Keratinocyte (primary cell): ENCODE results near the gene PLXDC1. TPM values are rescaled to one million over a fixed set of nuclear protein-coding genes. Genes with fewer than 3 reads are reported as not detected.

Source experiments
- DNase-seq: peaks from one replicate; pipeline ENCODE4 v3.0.0-alpha.2; 2011; ENCODE audit warnings: low read depth, missing footprints, low spot score
- FAIRE-seq: peaks from 2 replicates; lab custom pipeline; 2011; peaks lifted over from hg19 to GRCh38; lab: Jason Lieb, UNC
- H2AFZ ChIP-seq: 2 replicates; pipeline ENCODE4 v1.6.0; 2012; ENCODE audit warnings: low read length, control low read depth, inconsistent platforms; ENCODE audit not compliant: control insufficient read depth
- H3K27ac ChIP-seq: 2 replicates; pipeline ENCODE4 v1.5.1; 2011; ENCODE audit warnings: low read length; ENCODE audit not compliant: control insufficient read depth, insufficient read depth
- H3K27me3 ChIP-seq: 3 replicates; pipeline ENCODE4 v1.6.0; 2011; ENCODE audit warnings: low read length; ENCODE audit not compliant: control insufficient read depth, insufficient read depth; ENCODE audit errors: extremely low read depth
- H3K36me3 ChIP-seq, 2 experiments: 2 replicates in 1 of 2; 3 replicates in 1 of 2; pipeline ENCODE4 v1.5.1; 2011; ENCODE audit warnings: low read length in 2 of 2, mild to moderate bottlenecking in 1 of 2; ENCODE audit not compliant: control insufficient read depth in 2 of 2, insufficient read depth in 2 of 2; ENCODE audit errors: extremely low read depth in 1 of 2
- H3K4me1 ChIP-seq: 3 replicates; pipeline ENCODE4 v1.5.1; 2011; ENCODE audit warnings: low read length; ENCODE audit not compliant: control insufficient read depth, insufficient read depth; ENCODE audit errors: extremely low read depth
- H3K4me2 ChIP-seq: 3 replicates; pipeline ENCODE4 v1.6.0; 2011; ENCODE audit warnings: low read depth, low read length; ENCODE audit not compliant: control insufficient read depth, insufficient read depth; ENCODE audit errors: extremely low read depth
- H3K4me3 ChIP-seq, 3 experiments: fragments of 200-600 bp in 1 of 3; sonication (generic) in 1 of 3; 2 replicates in 2 of 3; 3 replicates in 1 of 3; pipeline ENCODE4 v1.5.1; 2011 to 2016; ENCODE audit warnings: low read length in 3 of 3, mild to moderate bottlenecking in 3 of 3, control low read depth in 2 of 3, inconsistent platforms in 1 of 3, low read depth in 1 of 3, mixed read lengths in 1 of 3, mixed run types in 1 of 3, moderate library complexity in 1 of 3; ENCODE audit not compliant: control insufficient read depth in 2 of 3, insufficient read depth in 2 of 3; ENCODE audit errors: extremely low read depth in 1 of 3
- H3K79me2 ChIP-seq: 2 replicates; pipeline ENCODE4 v1.6.0; 2012; ENCODE audit warnings: low read length; ENCODE audit not compliant: control insufficient read depth, insufficient read depth
- H3K9ac ChIP-seq: 3 replicates; pipeline ENCODE4 v1.6.0; 2011; ENCODE audit warnings: low read length; ENCODE audit not compliant: control insufficient read depth, insufficient read depth; ENCODE audit errors: extremely low read depth
- H3K9me1 ChIP-seq: 3 replicates; pipeline ENCODE4 v1.6.0; 2011; ENCODE audit warnings: low read length; ENCODE audit not compliant: control insufficient read depth, insufficient read depth; ENCODE audit errors: extremely low read depth
- H3K9me3 ChIP-seq: 2 replicates; pipeline ENCODE4 v1.5.1; 2012; ENCODE audit warnings: low read depth, low read length; ENCODE audit not compliant: control insufficient read depth
- H4K20me1 ChIP-seq: 3 replicates; pipeline ENCODE4 v1.6.0; 2011; ENCODE audit warnings: low read length; ENCODE audit not compliant: control insufficient read depth, insufficient read depth; ENCODE audit errors: extremely low read depth
- CTCF ChIP-seq, 3 experiments: IDR thresholded peaks in 1 of 3; conservative IDR thresholded peaks in 1 of 3; optimal IDR thresholded peaks in 1 of 3; 2 replicates in 2 of 3; 3 replicates in 1 of 3; pipeline versions ENCODE3 to v1.5.1; 2011; ENCODE audit warnings: low read length in 3 of 3, mild to moderate bottlenecking in 3 of 3, moderate library complexity in 2 of 3, control low read depth in 1 of 3, inconsistent platforms in 1 of 3; ENCODE audit not compliant: insufficient read depth in 2 of 3; ENCODE audit errors: extremely low read depth in 1 of 3
- EZH2 ChIP-seq: IDR thresholded peaks from one replicate; pipeline ENCODE4 v1.6.1; 2012; ENCODE audit warnings: inconsistent platforms, mild to moderate bottlenecking, low read length, moderate library complexity
- dilution Hi-C: fragments of 300-500 bp; cut with MboI; formaldehyde crosslinking; loops from one replicate; pipeline ENCODE4 v1.7.0; 2020; ENCODE audit warnings: low sequenced_read_pairs; ENCODE audit not compliant: extremely low pct_ligation_motif_present
- polyA plus RNA-seq, 5 experiments: library from polyadenylated mRNA; depleted of rRNA in 3 of 5; stranded (reverse) in 3 of 5; stranded (forward) in 1 of 5; unstranded in 1 of 5; fragments of >200 nt; gene quantifications; 1 replicate in 1 of 5; 2 replicates in 3 of 5; 3 replicates in 1 of 5; pipeline versions ENCODE4 v1.2.1 to v1.2.3, GENCODE V29; 2011 to 2012; ENCODE audit warnings: missing spikeins in 2 of 5, low read depth in 1 of 5, low replicate concordance in 1 of 5

PLXDC1 gene
- polyA plus RNA-seq, 1 donor (not counting 4 experiments of a cell fraction or from before 2014, with no cell fraction given), result 0.35 TPM

GRCh38 chr17:39177256-39177655 is 25.8 kb upstream of the PLXDC1 start:
- H3K27ac ChIP-seq, result no peak overlapping the region
- peaks cover 3% of the 10 kb centered on the region for H4K20me1 ChIP-seq
- no peak for DNase-seq

GRCh38 chr17:39175695-39176093 is 24.3 kb upstream of the PLXDC1 start:
- no peaks in the 10 kb centered on the region for H3K79me2 ChIP-seq
- H3K4me2 ChIP-seq, result no peak overlapping the region
- peaks cover 15 to 18% of the 10 kb centered on the region in 2 experiments for H3K36me3 ChIP-seq
- DNase-seq (no peak), FAIRE-seq (no peak)
- no peaks in the 10 kb centered on the region for H3K9me1 ChIP-seq
- no peaks in the 10 kb centered on the region for H3K9me3 ChIP-seq
- H3K27me3 ChIP-seq, result no peaks in the 10 kb centered on the region
- no peak for TF ChIP-seq EZH2
- TF ChIP-seq CTCF (optimal IDR thresholded peaks at IDR 0.05 in 1 of 3, IDR thresholded peaks at IDR 0.05 in 1 of 3, conservative IDR thresholded peaks at IDR 0.05 in 1 of 3; ENCODE audit: extremely low read depth in 1 of 3, insufficient read depth in 2 of 3, low read length in 3 of 3), result no peak
- H2AFZ ChIP-seq, result no peak overlapping the region
- no peak overlapping the region for H3K4me3 ChIP-seq
- H3K9ac ChIP-seq, result no peak overlapping the region
- H3K4me1 ChIP-seq, result peaks cover 7% of the 10 kb centered on the region
- dilution Hi-C loops, result no loop called here
- H3K27ac ChIP-seq, result no peak overlapping the region
- peaks cover 3% of the 10 kb centered on the region for H4K20me1 ChIP-seq

More at GRCh38 chr17:39177256-39177655, 25.8 kb upstream of the PLXDC1 start:
- no peak for TF ChIP-seq EZH2
- TF ChIP-seq CTCF (optimal IDR thresholded peaks at IDR 0.05 in 1 of 3, IDR thresholded peaks at IDR 0.05 in 1 of 3, conservative IDR thresholded peaks at IDR 0.05 in 1 of 3; ENCODE audit: extremely low read depth in 1 of 3, insufficient read depth in 2 of 3, low read length in 3 of 3), result no peak
- H3K27me3 ChIP-seq, result no peaks in the 10 kb centered on the region
- no peaks in the 10 kb centered on the region for H3K79me2 ChIP-seq
- FAIRE-seq, result no peak
- H3K4me2 ChIP-seq, result no peak overlapping the region
- peaks cover 7% of the 10 kb centered on the region for H3K4me1 ChIP-seq
- dilution Hi-C loops, result no loop called here
- no peak overlapping the region for H3K9ac ChIP-seq
- no peaks in the 10 kb centered on the region for H3K9me3 ChIP-seq
- peaks cover 18 to 21% of the 10 kb centered on the region in 2 experiments for H3K36me3 ChIP-seq
- no peak overlapping the region for H3K4me3 ChIP-seq
- no peak overlapping the region for H2AFZ ChIP-seq
- H3K9me1 ChIP-seq, result no peaks in the 10 kb centered on the region
